ENCODE results near the gene CADM1. TPM values are rescaled to one million over a fixed set of nuclear protein-coding genes. Genes with fewer than 3 reads are reported as not detected.
"Not testable (repeated sequence)": the region's sequence is repeated elsewhere in the genome, so short reads cannot be mapped to it uniquely, and the experiment has no call there.

Gene CADM1
- total and polyA plus RNA-seq, 2 donors = 14.9 to 76.0 TPM

DNA sequence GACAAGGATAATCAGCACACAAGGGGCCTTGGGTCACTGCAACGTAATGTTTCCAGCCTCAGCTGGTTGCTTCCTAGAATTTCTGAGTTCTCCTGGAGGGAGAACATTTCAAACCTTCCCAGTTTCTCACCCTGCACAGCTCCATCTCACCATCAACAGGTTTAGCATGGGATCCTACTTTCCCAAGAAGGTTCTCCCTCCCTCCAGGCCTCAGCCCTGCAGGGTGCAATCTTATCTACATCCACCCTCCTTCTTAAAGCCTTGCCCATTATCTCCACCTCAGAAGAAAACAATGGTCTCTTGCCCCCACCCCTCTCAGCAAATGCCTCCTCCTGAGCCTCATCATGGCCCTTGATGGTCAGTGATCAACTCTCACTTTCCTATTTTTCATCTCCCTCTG lies 23.6 kb downstream of the CADM1 start:
- no peak overlapping the region for H3K27ac ChIP-seq (ENCODE audit: low read depth)
- H3K4me1 ChIP-seq (ENCODE audit: insufficient read depth) = no peaks in the 10 kb centered on the region
- DNase-seq (ENCODE audit: extremely low spot score) = no peak
- 91% methylated on average over 1 of the region's 1 CpG for WGBS
- no peak overlapping the region for H3K4me3 ChIP-seq (ENCODE audit: low read depth, low read length)
- H3K36me3 ChIP-seq (ENCODE audit: insufficient read depth) = no peaks in the 10 kb centered on the region

DNA sequence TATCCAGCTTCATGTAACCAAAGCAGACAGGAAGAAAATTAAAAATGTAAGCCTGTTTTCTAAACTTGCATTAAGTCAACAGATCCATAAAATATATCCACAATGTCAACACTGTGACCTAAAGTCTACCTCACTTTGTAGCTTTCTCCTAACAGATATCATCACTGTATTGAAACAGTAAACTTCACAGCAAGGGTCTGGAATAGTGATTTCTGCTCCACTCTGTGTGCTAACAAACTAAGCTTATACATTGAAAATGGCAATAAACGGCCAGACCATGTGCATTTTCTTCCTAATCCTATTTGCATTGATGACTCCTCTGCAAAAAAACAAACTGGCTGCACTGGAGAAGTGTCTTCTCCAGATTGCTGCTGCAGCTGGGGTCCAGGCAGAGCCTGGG lies 26.8 kb downstream of the CADM1 start:
- Histone ChIP-seq H3K4me1 (ENCODE audit: insufficient read depth) (no peaks in the 10 kb centered on the region), H3K4me3 (ENCODE audit: low read depth, low read length) (no peak overlapping the region), H3K27ac (ENCODE audit: low read depth) (no peak overlapping the region), H3K36me3 (ENCODE audit: insufficient read depth) (no peaks in the 10 kb centered on the region)
- DNase-seq (ENCODE audit: extremely low spot score) = no peak
- WGBS = 32% methylated on average over 1 of the region's 1 CpG

DNA sequence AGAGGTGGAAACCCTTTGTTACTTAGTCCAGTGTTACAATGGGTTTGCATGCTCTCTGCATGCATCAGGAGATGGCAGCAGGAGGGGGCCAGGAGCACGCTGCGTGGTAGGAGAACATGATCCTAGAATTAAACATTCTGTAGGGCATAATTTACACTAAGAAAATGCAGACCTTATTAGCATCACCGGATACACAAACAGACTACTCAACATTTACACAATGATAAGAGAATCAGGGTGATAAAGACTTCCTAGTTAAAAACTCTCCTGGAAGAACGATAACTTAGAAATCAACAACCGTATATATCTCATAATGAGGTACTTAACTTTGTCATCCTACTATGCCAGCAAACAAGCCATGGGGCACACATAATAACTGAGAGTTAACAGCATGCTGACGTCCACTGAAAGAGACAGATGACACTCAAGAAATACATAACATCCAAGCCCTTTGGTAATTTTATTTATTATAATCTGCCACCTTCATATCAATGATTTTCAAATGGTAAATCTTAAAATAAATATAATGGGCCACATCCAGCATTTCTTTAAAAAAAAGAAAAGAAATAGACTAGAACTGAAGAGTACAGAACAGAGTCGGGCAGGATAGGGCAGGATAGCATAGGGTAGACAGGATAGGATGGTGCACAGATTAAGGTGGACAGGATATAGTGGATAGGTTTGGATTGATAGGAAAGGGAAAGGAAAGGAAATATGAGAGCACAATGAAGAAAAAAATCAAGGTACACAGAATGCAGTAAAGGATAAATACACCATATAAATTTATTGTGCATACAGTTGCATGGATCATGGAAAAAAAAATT lies 27.5 kb downstream of the CADM1 start:
- Histone ChIP-seq H3K4me1 (ENCODE audit: insufficient read depth) (no peaks in the 10 kb centered on the region), H3K27ac (ENCODE audit: low read depth) (no peak overlapping the region)
- 68% methylated on average over 7 of the region's 7 CpGs for WGBS

DNA sequence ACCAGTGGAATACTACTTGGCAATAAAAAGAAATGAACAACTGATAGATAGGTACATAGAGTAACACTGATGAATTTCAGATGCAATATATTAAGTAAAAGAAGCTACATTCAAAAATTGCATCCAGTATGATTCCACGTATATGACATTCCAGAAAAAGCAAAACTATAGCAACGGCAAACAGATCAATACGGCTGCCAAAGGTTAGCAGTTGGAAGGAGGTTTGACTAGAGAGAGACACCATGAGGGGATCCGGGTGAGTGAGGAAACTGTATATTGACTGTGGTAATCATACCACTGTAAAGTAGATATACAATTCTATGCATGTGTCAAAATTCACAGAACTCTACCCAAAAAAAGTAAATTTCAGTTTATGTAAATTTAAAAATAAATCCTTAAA lies 28.7 kb downstream of the CADM1 start:
- no peak overlapping the region for H3K4me3 ChIP-seq (ENCODE audit: low read depth, low read length)
- H3K27ac ChIP-seq (ENCODE audit: low read depth) = no peak overlapping the region
- WGBS = 95% methylated on average over 4 of the region's 4 CpGs
- DNase-seq (ENCODE audit: extremely low spot score) = no peak
- no peaks in the 10 kb centered on the region for H3K36me3 ChIP-seq (ENCODE audit: insufficient read depth)
- H3K4me1 ChIP-seq (ENCODE audit: insufficient read depth) = no peaks in the 10 kb centered on the region

More for the DNA sequence above, 27.5 kb downstream of the CADM1 start:
- DNase-seq (ENCODE audit: extremely low spot score) = no peak
- Histone ChIP-seq H3K4me3 (ENCODE audit: low read depth, low read length) (no peak overlapping the region), H3K36me3 (ENCODE audit: insufficient read depth) (no peaks in the 10 kb centered on the region)

DNA sequence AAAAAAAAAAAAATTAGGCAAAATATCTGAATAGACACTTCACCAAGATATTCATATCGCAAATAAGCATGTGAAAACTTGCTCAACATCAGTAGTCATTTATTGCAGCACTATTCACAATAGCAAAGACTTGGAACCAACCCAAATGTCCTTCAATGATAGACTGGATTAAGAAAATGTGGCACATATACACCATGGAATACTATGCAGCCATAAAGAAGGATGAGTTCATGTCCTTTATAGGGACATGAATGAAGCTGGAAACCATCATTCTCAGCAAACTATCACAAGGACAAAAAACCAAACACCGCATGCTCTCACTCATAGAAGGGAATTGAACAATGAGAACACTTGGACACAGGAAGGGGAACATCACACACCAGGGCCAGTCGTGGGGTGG lies 29.9 kb downstream of the CADM1 start:
- not testable (repeated sequence) for H3K27ac ChIP-seq (ENCODE audit: low read depth); H3K4me3 ChIP-seq (ENCODE audit: low read depth, low read length); H3K4me1 ChIP-seq (ENCODE audit: insufficient read depth); DNase-seq (ENCODE audit: extremely low spot score); H3K36me3 ChIP-seq (ENCODE audit: insufficient read depth)
- 96% methylated on average over 3 of the region's 3 CpGs for WGBS

DNA sequence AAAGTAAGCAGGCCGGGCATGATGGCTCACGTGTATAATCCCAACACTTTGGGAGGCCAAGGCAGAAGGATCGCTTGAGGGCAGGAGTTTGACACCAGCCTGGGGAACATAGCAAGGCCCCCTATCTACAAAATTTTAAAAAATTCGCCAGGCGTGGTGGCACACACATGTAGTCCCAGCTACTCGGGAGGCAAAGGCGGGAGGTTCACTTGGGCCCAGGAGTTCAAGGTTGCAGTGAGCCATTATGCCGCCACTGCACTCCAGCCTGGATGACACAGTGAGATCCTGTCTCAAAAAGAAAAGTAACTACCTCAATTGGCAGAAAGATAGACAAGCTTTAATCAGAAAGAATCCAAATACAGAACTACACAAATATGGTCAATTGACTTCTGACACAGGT lies 31.0 kb downstream of the CADM1 start:
- DNase-seq (ENCODE audit: extremely low spot score) = no peak
- no peaks in the 10 kb centered on the region for H3K36me3 ChIP-seq (ENCODE audit: insufficient read depth)
- no peak overlapping the region for H3K27ac ChIP-seq (ENCODE audit: low read depth)
- no peak overlapping the region for H3K4me3 ChIP-seq (ENCODE audit: low read depth, low read length)
- H3K4me1 ChIP-seq (ENCODE audit: insufficient read depth) = no peaks in the 10 kb centered on the region
- WGBS = 97% methylated on average over 8 of the region's 8 CpGs

DNA sequence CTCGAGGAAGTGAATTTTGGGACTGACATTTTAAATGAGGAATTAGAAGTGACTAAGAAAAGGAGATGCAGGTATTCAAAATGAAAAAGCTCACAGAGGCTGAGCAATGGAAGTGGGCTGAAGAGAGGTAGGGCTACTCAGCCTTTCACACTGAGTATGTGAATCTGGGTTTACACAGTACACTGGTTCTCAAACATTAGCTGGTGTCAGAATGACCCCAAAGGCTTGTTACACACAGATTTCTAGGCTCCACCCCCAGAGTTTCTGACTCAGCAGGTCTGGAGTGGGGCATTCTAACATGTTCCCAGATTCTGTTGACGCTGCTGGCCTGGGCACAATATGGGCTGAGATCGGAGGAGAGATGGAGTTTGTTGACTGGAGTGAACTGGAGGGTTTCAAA lies 32.8 kb downstream of the CADM1 start:
- no peaks in the 10 kb centered on the region for H3K36me3 ChIP-seq (ENCODE audit: insufficient read depth)
- H3K27ac ChIP-seq (ENCODE audit: low read depth) = no peak overlapping the region
- WGBS = 83% methylated on average over 3 of the region's 3 CpGs
- no peaks in the 10 kb centered on the region for H3K4me1 ChIP-seq (ENCODE audit: insufficient read depth)
- H3K4me3 ChIP-seq (ENCODE audit: low read depth, low read length) = no peak overlapping the region
- no peak for DNase-seq (ENCODE audit: extremely low spot score)

DNA sequence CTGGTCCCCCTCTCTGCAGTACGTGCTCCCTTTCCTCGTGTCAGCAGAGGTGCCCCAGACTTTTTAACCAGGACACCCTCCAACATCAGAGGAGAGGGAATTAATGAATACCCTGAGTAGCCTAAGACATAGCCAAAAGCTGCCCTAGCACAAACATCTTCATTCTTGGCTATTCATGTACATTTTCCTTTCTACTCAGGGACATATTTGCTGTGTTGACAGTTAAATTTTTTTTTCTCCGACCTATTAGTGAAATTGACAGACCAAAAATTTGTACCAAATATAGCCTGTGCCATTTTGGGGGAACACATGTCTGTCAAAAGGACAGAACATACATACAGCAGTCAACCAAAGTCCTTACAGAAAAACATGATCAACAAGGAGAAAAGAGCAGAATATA lies 33.3 kb downstream of the CADM1 start:
- Histone ChIP-seq H3K27ac (ENCODE audit: low read depth) (no peak overlapping the region), H3K4me1 (ENCODE audit: insufficient read depth) (no peaks in the 10 kb centered on the region), H3K4me3 (ENCODE audit: low read depth, low read length) (no peak overlapping the region), H3K36me3 (ENCODE audit: insufficient read depth) (no peaks in the 10 kb centered on the region)
- WGBS = 92% methylated on average over 3 of the region's 3 CpGs
- no peak for DNase-seq (ENCODE audit: extremely low spot score)

DNA sequence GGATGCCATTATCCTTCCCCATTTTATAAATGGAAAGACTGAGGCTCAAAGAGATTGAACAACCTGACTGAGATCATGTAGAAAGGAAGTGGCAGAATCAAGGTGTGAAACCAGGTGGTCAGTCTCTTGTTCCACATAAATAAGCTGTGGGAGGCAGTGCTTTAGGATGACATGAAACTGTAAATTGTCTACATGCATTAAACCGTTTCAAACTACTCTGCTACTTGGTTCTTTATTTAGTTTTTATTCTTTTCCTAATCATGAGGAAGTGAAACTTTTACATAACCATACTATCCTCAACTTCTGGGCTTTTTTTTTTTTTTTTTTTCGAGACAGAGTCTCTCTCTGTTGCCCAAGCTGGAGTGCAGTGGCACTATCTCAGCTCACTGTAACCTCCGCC lies 34.9 kb downstream of the CADM1 start:
- no peaks in the 10 kb centered on the region for H3K4me1 ChIP-seq (ENCODE audit: insufficient read depth)
- WGBS = 79% methylated on average over 3 of the region's 3 CpGs
- no peak overlapping the region for H3K27ac ChIP-seq (ENCODE audit: low read depth)
- H3K4me3 ChIP-seq (ENCODE audit: low read depth, low read length) = no peak overlapping the region
- no peak for DNase-seq (ENCODE audit: extremely low spot score)
- no peaks in the 10 kb centered on the region for H3K36me3 ChIP-seq (ENCODE audit: insufficient read depth)

DNA sequence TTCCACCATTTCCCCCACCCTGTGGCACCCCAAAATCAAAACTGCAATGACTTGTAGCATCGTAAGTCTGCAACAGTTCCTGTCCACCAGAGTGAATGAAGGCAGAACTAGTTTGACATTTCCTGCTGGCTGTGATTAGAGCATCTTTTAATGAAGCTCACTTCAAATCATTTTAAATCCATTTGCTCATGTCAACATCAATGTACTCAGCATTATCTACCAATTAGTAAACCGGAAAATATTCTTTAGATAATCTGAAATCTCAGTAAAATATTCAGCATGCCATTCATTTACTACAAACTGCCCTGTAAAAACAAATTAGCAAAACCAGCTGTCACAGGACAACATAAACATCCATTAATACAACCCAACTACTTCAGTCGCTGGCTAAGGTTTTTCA lies 38.1 kb downstream of the CADM1 start:
- 76% methylated on average over 3 of the region's 3 CpGs for WGBS

DNA sequence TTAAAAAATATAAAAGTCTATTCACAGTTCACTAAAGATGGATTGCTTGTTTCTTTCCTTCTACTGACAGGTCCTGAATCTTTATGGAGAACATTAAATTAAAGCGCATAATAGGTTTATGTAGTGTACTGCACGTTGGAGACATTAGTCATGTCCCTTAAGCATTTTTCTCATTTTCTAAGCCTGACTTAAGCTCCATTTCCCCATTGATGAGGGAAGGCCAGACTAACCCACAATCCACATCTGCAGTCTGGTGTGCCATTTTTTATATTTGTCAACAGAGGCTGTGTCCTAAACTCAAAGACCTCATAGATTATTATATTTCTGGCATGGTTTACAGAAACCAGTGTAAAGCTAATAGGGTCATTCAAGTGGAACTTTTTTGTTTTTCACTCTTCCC lies 39.9 kb downstream of the CADM1 start:
- Histone ChIP-seq H3K4me3 (ENCODE audit: low read depth, low read length) (no peak overlapping the region), H3K4me1 (ENCODE audit: insufficient read depth) (no peaks in the 10 kb centered on the region), H3K36me3 (ENCODE audit: insufficient read depth) (no peaks in the 10 kb centered on the region), H3K27ac (ENCODE audit: low read depth) (no peak overlapping the region)
- DNase-seq (ENCODE audit: extremely low spot score) = no peak
- WGBS = 85% methylated on average over 2 of the region's 2 CpGs

More for the DNA sequence above, 38.1 kb downstream of the CADM1 start:
- Histone ChIP-seq H3K27ac (ENCODE audit: low read depth) (no peak overlapping the region), H3K36me3 (ENCODE audit: insufficient read depth) (no peaks in the 10 kb centered on the region), H3K4me3 (ENCODE audit: low read depth, low read length) (no peak overlapping the region), H3K4me1 (ENCODE audit: insufficient read depth) (no peaks in the 10 kb centered on the region)
- no peak for DNase-seq (ENCODE audit: extremely low spot score)

DNA sequence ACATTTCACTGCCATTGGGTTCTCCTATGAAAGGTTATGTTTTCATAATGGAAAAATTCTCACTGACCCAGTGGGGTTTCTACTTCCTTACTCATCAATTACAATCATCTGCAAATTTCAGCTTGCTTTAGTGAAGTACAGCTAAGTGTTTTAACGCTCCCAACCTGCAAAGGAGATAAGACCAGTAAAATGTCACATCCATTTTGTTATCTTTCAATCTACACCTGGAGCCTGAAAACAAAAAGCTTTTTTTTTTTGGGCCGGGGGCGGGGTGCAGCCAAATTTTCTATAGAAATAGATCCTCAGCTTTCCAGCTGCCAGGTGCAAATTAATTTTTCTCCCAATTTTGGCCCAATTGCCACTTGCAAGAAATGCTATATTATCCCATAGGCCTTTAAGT lies 40.6 kb downstream of the CADM1 start:
- Histone ChIP-seq H3K4me3 (ENCODE audit: low read depth, low read length) (no peak overlapping the region), H3K36me3 (ENCODE audit: insufficient read depth) (no peaks in the 10 kb centered on the region), H3K4me1 (ENCODE audit: insufficient read depth) (no peaks in the 10 kb centered on the region), H3K27ac (ENCODE audit: low read depth) (no peak overlapping the region)
- 84% methylated on average over 3 of the region's 3 CpGs for WGBS
- DNase-seq (ENCODE audit: extremely low spot score) = no peak

DNA sequence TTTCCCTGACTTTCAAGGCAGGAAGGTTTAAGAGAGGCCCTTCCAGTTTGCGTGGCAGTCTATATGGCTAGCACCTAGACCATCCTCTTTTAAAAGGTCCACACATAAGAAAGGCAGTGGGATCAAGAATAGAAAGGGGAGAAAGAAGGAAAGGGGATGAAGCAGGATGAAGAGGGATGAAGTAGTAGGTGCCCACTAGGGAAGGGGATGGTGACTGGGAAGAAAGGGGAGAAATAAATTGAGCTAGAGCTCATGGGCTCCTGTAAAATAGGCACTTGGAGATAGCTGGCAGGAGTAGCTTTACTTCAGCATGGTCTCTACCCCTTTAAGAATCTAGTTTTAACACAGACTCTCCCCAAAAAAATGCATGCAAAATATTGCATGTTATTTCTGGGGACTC lies 41.5 kb downstream of the CADM1 start:
- WGBS = 97% methylated on average over 1 of the region's 1 CpG
- no peak for DNase-seq (ENCODE audit: extremely low spot score)
- Histone ChIP-seq H3K27ac (ENCODE audit: low read depth) (no peak overlapping the region), H3K36me3 (ENCODE audit: insufficient read depth) (no peaks in the 10 kb centered on the region), H3K4me3 (ENCODE audit: low read depth, low read length) (no peak overlapping the region), H3K4me1 (ENCODE audit: insufficient read depth) (no peaks in the 10 kb centered on the region)

DNA sequence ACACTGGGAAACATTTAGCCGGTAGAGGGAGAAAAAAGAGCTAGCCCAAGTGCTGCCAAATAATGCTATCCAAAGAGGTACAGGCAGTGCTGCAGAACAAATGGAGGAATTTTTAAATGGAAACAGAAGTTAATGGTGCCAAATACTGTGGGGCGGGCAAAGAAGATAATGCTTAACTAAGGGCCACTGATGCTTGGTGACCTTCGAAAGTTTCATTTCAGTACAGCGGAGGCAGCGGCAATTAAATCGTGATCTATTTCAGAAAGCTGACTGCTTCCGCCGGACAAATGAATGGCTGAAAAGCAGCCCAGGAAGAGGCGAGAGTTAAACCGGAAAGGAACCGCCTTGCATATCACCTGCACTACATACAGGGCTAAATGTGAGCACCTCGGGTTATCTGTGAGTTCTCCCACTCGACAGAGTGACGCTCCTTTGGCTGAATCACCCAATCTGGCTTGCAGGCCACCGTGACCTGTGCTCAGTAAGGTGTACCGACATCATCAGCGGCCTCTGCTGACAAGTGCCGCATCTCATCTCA lies 42.1 kb downstream of the CADM1 start:
- Histone ChIP-seq H3K4me1 (ENCODE audit: insufficient read depth) (no peaks in the 10 kb centered on the region), H3K36me3 (ENCODE audit: insufficient read depth) (no peaks in the 10 kb centered on the region), H3K27ac (ENCODE audit: low read depth) (no peak overlapping the region), H3K4me3 (ENCODE audit: low read depth, low read length) (no peak overlapping the region)
- WGBS = 90% methylated on average over 18 of the region's 18 CpGs
- no peak for DNase-seq (ENCODE audit: extremely low spot score)
